Islet precursor cell (in vitro differentiated cells): ENCODE measurements around the gene CMYA5.
A peak's percentile ranks its signal among the peaks of the same experiment; 100 is the strongest.

Experiments used
- DNase-seq: peaks from one replicate; pipeline ENCODE4 v3.0.0-alpha.2; 2018

The CMYA5 gene

GRCh38 chr5:79841172-79841571, 151.5 kb downstream of the CMYA5 start:
- no peak for DNase-seq

DNA sequence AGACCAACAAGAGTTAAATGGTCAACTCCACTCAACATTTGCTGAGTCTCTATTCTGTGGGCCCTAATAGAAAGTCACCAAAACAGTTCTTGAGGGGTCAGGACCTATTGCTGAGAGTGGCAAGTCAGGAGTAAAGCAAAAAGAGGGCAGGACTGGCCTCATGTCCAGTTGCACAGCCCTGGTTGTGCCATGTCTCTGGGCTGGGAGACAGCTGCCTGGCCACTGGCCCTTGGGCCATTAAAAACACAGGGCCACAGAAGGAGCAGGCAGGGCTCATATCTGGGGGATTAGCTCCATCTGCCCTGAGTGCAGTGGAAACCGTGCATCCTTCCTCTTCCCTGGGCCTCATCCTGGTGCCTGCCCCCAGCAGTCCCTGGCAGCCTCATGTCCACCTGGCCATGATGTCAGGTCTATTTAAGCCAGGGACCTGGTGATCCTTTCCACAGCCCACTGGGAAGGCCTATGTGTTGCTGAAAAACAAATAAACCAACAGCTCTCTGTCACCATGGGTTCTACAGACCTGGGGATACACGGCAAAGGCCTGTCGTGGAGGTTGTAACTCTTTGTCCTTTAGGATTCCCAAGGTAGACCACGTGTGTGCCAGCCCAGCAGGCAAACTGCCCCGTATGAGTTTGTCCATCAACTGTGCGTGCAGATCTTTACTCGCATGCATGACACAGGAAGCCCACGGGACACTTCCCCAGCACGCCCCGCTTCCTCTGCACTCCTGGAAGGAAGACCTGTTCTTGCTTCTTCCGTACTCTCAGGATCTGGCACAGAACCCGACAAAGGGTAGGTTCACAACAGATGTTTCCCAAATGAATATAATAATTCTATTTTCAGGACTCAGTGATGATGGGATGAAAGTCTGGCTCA, 152.6 kb downstream of the CMYA5 start:
- DNase-seq = no peak

DNA sequence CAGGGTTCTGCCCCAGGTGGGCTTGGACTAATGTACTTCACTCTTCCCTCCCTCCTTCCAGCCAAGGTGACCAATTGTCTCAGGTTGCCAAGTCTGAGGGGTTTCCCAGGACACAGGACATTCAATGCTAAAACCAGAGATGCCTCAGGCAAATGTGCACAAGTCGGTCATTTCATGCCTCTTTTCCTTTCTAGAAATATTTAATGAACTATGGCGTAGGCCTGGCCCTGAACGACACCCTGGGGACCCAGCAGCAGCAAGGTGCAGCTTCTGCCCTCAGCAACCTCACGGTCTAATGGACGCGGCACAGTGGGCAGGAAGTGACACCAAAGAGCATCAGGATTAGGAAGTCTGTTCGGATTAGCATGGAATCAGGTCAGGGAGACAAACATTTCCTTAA, 153.4 kb downstream of the CMYA5 start:
- DNase-seq = no peak

GRCh38 chr5:79843450-79844388, 154.1 kb downstream of the CMYA5 start:
- peak; percentile 15 for DNase-seq

DNA sequence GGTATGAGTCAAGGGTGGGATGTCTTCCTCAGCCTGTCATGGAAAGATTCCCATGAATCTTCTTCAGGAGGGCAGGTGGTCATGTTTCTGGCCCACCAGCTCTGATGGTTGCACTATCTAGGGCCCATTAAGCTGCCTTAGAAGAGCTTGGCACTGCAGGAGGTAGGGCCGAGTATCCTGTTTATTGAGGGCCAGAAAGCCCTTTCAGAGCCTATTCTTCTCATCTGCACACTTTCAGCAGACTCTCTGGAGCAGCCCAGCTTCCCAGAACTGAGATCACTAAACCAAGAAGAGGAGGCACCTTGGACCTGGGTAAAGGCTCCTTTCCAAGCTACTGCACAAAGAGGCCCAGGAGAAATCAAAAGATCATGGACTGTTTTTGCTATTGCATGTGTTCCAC, 154.9 kb downstream of the CMYA5 start:
- DNase-seq = peak; percentile 8

DNA sequence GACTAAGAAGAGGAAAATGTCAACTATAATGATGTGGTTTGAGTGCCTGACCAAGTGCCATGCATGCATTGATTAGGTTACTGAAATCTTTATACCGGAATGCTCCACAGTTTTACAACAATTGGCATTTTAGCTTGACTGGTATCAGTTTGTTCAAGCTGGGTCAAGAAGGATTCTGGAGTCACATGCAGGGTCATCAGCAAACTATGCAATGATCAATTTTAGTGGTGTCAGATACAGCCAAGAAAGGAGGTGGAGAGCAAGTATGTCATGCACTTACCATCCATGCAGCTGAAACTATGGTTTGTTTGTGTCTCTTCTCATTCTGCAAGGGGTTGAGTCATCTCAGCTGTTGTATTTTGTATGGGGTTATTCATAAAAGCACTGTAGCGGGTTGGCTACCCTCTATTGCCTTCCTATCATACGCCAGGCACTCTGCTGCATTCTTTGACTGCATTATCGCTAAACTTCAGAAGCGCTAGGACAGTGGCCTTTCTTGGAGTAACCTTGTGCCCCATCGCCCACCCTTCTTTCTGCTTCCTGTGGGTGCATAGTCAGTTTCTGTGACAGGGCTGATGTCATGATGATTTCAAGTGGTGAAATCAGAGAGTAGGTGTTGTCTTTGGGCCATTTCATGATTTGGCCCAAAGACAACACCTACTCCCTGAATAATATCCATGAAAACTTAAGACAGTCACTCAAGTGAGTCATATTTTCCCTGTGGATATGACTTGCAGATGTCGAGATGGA, 156.0 kb downstream of the CMYA5 start:
- peak; percentile 38 for DNase-seq

DNA sequence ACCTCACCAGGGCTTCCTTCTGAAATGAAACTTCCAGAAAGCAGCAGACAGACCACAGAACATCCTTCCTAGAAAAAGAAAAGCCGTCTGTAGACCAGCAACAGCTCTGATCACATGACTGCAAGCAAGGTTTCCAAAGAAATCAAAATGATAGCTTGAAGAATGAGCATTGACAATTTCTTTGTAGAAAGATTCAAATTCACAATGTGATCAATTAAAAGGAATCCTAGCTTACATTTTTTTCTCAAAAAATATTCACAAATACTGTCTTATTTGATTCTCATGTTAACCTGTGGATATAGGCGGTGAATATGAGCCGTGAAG, 156.5 kb downstream of the CMYA5 start:
- DNase-seq = peak; percentile 14

DNA sequence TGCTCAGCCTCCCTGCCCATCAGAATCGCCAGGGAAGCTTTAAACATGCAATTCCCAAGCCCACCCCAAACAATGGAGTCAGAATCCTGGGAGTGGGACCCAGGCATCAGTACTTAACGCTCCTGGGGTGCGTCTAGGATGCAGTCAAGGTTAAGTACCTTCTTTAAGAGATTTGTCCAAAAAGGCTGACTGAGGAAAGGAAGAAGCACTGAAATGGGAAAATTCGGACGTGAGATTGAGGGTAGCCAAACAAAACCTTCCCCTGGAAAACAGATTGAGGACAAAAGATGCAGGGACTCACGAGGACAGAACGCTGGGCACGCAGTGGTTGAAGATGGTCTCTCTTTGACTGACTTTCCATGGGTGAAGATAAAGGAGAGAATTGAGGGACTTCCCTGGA, 157.9 kb downstream of the CMYA5 start:
- peak; percentile 22 for DNase-seq

DNA sequence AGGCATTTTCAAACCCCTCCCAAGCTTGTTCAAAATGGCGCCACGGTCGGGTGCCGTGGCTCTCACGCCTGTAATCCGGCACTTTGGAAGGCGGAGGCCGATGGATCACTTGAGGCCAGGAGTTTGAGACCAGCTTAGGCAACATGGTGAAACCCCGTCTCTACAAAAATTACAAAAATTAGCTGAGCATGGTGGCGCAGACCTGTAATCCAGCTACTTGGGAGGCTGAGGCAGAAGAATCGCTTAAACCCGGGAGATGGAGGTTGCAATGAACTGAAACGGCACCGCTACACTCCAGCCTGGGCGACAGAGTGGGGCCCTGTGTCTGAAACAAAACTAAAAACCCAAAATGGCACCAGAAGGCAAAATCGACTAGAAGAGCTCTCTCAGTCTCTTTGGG, 159.4 kb downstream of the CMYA5 start:
- DNase-seq = peak; percentile 22
